HG03558 (cell line): ENCODE data around the gene S100A14.
"Not testable (repeated sequence)": the region's sequence is repeated elsewhere in the genome, so short reads cannot be mapped to it uniquely, and the experiment has no call there.

Experiments
- ATAC-seq: cut with Tn5 transposase; IDR thresholded peaks from one replicate; pipeline ENCODE4 v1.9.1; 2021; ENCODE audit warnings: moderate number of reproducible peaks; ENCODE audit not compliant: unreplicated experiment; ENCODE audit errors: extremely low read depth

The S100A14 gene

GRCh38 chr1:153598309-153599172 lies 17.6 kb downstream of the S100A14 start:
- peak; percentile 89 for ATAC-seq

GRCh38 chr1:153597206-153597605 lies 18.9 kb downstream of the S100A14 start:
- no peak for ATAC-seq

- ATAC-seq: no peak
These were observed 23.4 kb downstream of the S100A14 start for GRCh38 chr1:153592748-153593147.

GRCh38 chr1:153588482-153588881 lies 27.6 kb downstream of the S100A14 start:
- ATAC-seq: no peak

GRCh38 chr1:153588033-153588432 lies 28.1 kb downstream of the S100A14 start:
- ATAC-seq: not testable (repeated sequence)

GRCh38 chr1:153587314-153587713 lies 28.8 kb downstream of the S100A14 start:
- no peak for ATAC-seq

- no peak for ATAC-seq
These were observed 29.8 kb downstream of the S100A14 start for GRCh38 chr1:153586347-153586746.

GRCh38 chr1:153585006-153585405 lies 31.1 kb downstream of the S100A14 start:
- ATAC-seq: no peak

GRCh38 chr1:153583976-153584375 lies 32.1 kb downstream of the S100A14 start:
- ATAC-seq: no peak

- not testable (repeated sequence) for ATAC-seq
These were observed 32.6 kb downstream of the S100A14 start for GRCh38 chr1:153583514-153583913.

- not testable (repeated sequence) for ATAC-seq
These were observed 33.3 kb downstream of the S100A14 start for GRCh38 chr1:153582836-153583235.

GRCh38 chr1:153578936-153579335 lies 37.2 kb downstream of the S100A14 start:
- ATAC-seq: no peak

GRCh38 chr1:153578490-153578889 lies 37.6 kb downstream of the S100A14 start:
- ATAC-seq: no peak

- no peak for ATAC-seq
These were observed 38.5 kb downstream of the S100A14 start for GRCh38 chr1:153577624-153578051.

- ATAC-seq: no peak
These were observed 39.0 kb downstream of the S100A14 start for GRCh38 chr1:153577138-153577537.

GRCh38 chr1:153575497-153575896 lies 40.6 kb downstream of the S100A14 start:
- ATAC-seq: not testable (repeated sequence)

GRCh38 chr1:153575081-153575491 lies 41.0 kb downstream of the S100A14 start:
- ATAC-seq: not testable (repeated sequence)

GRCh38 chr1:153573351-153573750 lies 42.8 kb downstream of the S100A14 start:
- ATAC-seq: no peak

- no peak for ATAC-seq
These were observed 43.5 kb downstream of the S100A14 start for GRCh38 chr1:153572569-153573015.

- ATAC-seq: no peak
These were observed 44.4 kb downstream of the S100A14 start for GRCh38 chr1:153571706-153572105.

GRCh38 chr1:153570874-153571273 lies 45.3 kb downstream of the S100A14 start:
- ATAC-seq: no peak

GRCh38 chr1:153569465-153569864 lies 46.7 kb downstream of the S100A14 start:
- no peak for ATAC-seq
